Type B pancreatic cell (in vitro differentiated cells): ENCODE measurements around the gene BCAS3. TPM values are rescaled to one million over a fixed set of nuclear protein-coding genes. Genes with fewer than 3 reads are reported as not detected.

Source experiments
- DNase-seq: peaks from one replicate; pipeline ENCODE4 v3.0.0; 2021; ENCODE audit warnings: mixed read lengths; ENCODE audit not compliant: unreplicated experiment; ENCODE audit errors: extremely low spot score
- H3K27ac Mint-ChIP-seq: 2 replicates; pipeline ENCODE4 v1.8.0; 2021; ENCODE audit warnings: mild to moderate bottlenecking, mixed read lengths
- H3K27me3 Mint-ChIP-seq: 2 replicates; pipeline ENCODE4 v1.8.0; 2021; ENCODE audit warnings: mixed read lengths
- H3K36me3 Mint-ChIP-seq: 2 replicates; pipeline ENCODE4 v1.8.0; 2021; ENCODE audit warnings: mixed read lengths
- H3K4me1 Mint-ChIP-seq: one replicate; pipeline ENCODE4 v1.8.0; 2021; ENCODE audit warnings: mixed read lengths; ENCODE audit not compliant: unreplicated experiment
- H3K4me3 Mint-ChIP-seq: 2 replicates; pipeline ENCODE4 v1.8.0; 2021; ENCODE audit warnings: mild to moderate bottlenecking, mixed read lengths
- H3K9me3 Mint-ChIP-seq: 2 replicates; pipeline ENCODE4 v1.8.0; 2021; ENCODE audit warnings: mixed read lengths
- total RNA-seq: library from RNA; stranded (reverse); gene quantifications from 2 replicates; pipeline ENCODE4 v1.2.1, GENCODE V29; 2021; ENCODE audit warnings: low replicate concordance
- TF ChIP-seq, protein P1 (sequence below): fragments of 200-600 bp; sonication (generic); conservative IDR thresholded peaks from 2 replicates; pipeline ENCODE4 v1.5.0; 2021; ENCODE audit warnings: antibody characterized with exemption, mild to moderate bottlenecking

BCAS3 gene
- total RNA-seq, 1 donor from 2014 or later = 23.0 TPM

- Mint-ChIP-seq H3K27me3 (no peaks in the 10 kb centered on the region), H3K4me3 (no peak overlapping the region), H3K9me3 (peaks cover 10% of the 10 kb centered on the region), H3K36me3 (peaks cover 18% of the 10 kb centered on the region), H3K27ac (no peak overlapping the region), H3K4me1 (no peaks in the 10 kb centered on the region)
- TF ChIP-seq, protein P1, sequence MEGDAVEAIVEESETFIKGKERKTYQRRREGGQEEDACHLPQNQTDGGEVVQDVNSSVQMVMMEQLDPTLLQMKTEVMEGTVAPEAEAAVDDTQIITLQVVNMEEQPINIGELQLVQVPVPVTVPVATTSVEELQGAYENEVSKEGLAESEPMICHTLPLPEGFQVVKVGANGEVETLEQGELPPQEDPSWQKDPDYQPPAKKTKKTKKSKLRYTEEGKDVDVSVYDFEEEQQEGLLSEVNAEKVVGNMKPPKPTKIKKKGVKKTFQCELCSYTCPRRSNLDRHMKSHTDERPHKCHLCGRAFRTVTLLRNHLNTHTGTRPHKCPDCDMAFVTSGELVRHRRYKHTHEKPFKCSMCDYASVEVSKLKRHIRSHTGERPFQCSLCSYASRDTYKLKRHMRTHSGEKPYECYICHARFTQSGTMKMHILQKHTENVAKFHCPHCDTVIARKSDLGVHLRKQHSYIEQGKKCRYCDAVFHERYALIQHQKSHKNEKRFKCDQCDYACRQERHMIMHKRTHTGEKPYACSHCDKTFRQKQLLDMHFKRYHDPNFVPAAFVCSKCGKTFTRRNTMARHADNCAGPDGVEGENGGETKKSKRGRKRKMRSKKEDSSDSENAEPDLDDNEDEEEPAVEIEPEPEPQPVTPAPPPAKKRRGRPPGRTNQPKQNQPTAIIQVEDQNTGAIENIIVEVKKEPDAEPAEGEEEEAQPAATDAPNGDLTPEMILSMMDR = no peak
- DNase-seq = no peak
Observed at GRCh38 chr17:60900688-60901087, 223.0 kb downstream of the BCAS3 start.

DNA sequence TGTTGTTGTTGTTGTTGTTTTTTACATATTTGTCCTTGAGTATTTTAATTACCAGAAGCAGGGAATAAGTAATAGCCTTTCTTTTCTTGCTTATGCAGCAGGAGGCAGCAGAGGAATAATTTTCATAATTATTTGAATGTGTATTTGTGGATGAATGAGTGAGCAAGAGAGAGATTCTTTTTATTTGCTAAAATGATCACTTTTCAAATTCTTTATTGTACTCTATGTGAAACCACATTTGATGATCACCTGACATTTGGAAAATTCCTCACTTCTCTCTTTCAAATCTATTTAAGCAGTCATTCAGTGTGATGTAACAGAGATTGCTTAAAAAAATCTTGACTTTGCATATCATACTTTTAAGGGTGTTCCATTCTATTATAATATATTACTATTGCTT, 223.6 kb downstream of the BCAS3 start:
- H3K36me3 Mint-ChIP-seq = peaks cover 18% of the 10 kb centered on the region
- H3K27me3 Mint-ChIP-seq = no peaks in the 10 kb centered on the region
- TF ChIP-seq, protein P1 = no peak
- H3K9me3 Mint-ChIP-seq = peaks cover 10% of the 10 kb centered on the region
- H3K4me3 Mint-ChIP-seq = no peak overlapping the region
- no peak overlapping the region for H3K27ac Mint-ChIP-seq
- no peak for DNase-seq
- no peaks in the 10 kb centered on the region for H3K4me1 Mint-ChIP-seq

- peaks cover 13% of the 10 kb centered on the region for H3K36me3 Mint-ChIP-seq
- no peaks in the 10 kb centered on the region for H3K27me3 Mint-ChIP-seq
- H3K4me1 Mint-ChIP-seq = no peaks in the 10 kb centered on the region
- TF ChIP-seq, protein P1 = no peak
- no peak overlapping the region for H3K4me3 Mint-ChIP-seq
- DNase-seq = no peak
- H3K27ac Mint-ChIP-seq = no peak overlapping the region
- peaks cover 5% of the 10 kb centered on the region for H3K9me3 Mint-ChIP-seq
Observed at GRCh38 chr17:60901806-60902205, 224.2 kb downstream of the BCAS3 start.

GRCh38 chr17:60902399-60902798, 224.7 kb downstream of the BCAS3 start:
- H3K27me3 Mint-ChIP-seq = no peaks in the 10 kb centered on the region
- no peak overlapping the region for H3K4me3 Mint-ChIP-seq
- no peak overlapping the region for H3K27ac Mint-ChIP-seq
- H3K4me1 Mint-ChIP-seq = no peaks in the 10 kb centered on the region
- TF ChIP-seq, protein P1 = no peak
- DNase-seq = no peak
- no peaks in the 10 kb centered on the region for H3K9me3 Mint-ChIP-seq
- peaks cover 8% of the 10 kb centered on the region for H3K36me3 Mint-ChIP-seq

DNA sequence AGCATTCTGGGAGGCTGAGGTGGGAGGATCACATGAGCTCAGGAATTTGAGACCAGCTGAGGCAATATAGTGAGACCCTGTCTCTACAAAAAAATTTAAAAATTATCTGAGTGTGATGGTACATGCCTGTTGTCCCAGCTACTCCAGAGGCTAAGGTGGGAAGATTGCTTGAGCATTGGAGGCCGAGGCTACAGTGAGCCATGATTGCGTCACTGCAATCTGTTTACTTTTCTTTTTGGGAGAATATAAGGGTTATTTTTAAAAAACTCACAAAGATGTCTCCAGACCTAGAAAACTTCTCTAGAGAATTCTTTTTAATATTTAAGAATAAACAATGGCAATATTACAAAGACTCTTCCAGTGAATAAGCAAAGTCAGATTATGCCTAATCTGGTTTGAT, 226.9 kb downstream of the BCAS3 start:
- Mint-ChIP-seq H3K4me1 (no peaks in the 10 kb centered on the region), H3K36me3 (peaks cover 4% of the 10 kb centered on the region), H3K9me3 (no peaks in the 10 kb centered on the region), H3K4me3 (no peak overlapping the region), H3K27ac (no peak overlapping the region), H3K27me3 (no peaks in the 10 kb centered on the region)
- DNase-seq = no peak
- TF ChIP-seq, protein P1 = no peak

DNA sequence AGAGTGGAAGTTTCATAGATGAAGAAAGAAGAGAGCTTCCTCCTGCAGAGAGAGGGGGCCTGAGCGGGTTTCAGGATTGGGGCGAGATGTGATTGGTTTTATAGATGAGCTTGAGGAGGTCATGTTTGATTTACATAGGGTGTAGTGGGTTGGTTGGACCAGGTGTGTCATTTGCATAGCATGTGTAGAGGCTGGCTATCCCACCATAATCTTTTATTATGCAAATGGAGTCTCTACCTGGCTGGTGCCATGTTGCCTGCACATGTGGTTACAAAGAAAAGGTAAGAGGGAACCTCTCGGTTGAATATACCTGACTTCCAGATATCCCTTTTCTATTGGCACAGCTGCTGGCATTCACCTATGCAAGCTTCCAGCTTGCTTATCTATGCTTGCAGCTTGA, 228.1 kb downstream of the BCAS3 start:
- no peak overlapping the region for H3K27ac Mint-ChIP-seq

More for the DNA sequence above, 228.1 kb downstream of the BCAS3 start:
- Mint-ChIP-seq H3K36me3 (peaks cover 3% of the 10 kb centered on the region), H3K4me1 (no peaks in the 10 kb centered on the region), H3K27me3 (no peaks in the 10 kb centered on the region), H3K4me3 (no peak overlapping the region), H3K9me3 (no peaks in the 10 kb centered on the region)
- TF ChIP-seq, protein P1 = no peak
- no peak for DNase-seq
